Endothelial cell (in vitro differentiated cells): ENCODE results near the gene FASN. TPM values are rescaled to one million over a fixed set of nuclear protein-coding genes. Genes with fewer than 3 reads are reported as not detected.

Source experiments
- DNase-seq: peaks from one replicate; pipeline ENCODE4 v3.0.0; 2021; ENCODE audit warnings: low spot score
- H3K27ac Mint-ChIP-seq: one replicate; pipeline ENCODE4 v1.8.0; 2021; ENCODE audit warnings: mixed read lengths, inconsistent platforms; ENCODE audit not compliant: unreplicated experiment
- H3K27me3 Mint-ChIP-seq: one replicate; pipeline ENCODE4 v1.8.0; 2021; ENCODE audit warnings: mild to moderate bottlenecking, moderate library complexity, mixed read lengths, inconsistent platforms; ENCODE audit not compliant: unreplicated experiment
- H3K36me3 Mint-ChIP-seq: one replicate; pipeline ENCODE4 v1.8.0; 2021; ENCODE audit warnings: mild to moderate bottlenecking, low read depth, mixed read lengths, inconsistent platforms; ENCODE audit not compliant: unreplicated experiment
- H3K4me1 Mint-ChIP-seq: one replicate; pipeline ENCODE4 v1.8.0; 2021; ENCODE audit warnings: mild to moderate bottlenecking, mixed read lengths, inconsistent platforms; ENCODE audit not compliant: unreplicated experiment
- H3K4me3 Mint-ChIP-seq: one replicate; pipeline ENCODE4 v1.8.0; 2021; ENCODE audit warnings: mild to moderate bottlenecking, mixed read lengths, inconsistent platforms; ENCODE audit not compliant: unreplicated experiment
- H3K9me3 Mint-ChIP-seq: one replicate; pipeline ENCODE4 v1.8.0; 2021; ENCODE audit warnings: mixed read lengths, inconsistent platforms; ENCODE audit not compliant: unreplicated experiment
- CTCF ChIP-seq: fragments of 200-600 bp; sonication (generic); IDR thresholded peaks from one replicate; pipeline ENCODE4 v1.5.0; 2021; ENCODE audit warnings: antibody characterized with exemption; ENCODE audit not compliant: unreplicated experiment
- total RNA-seq: library from RNA; stranded (reverse); fragmentation: NEBNext Ultra II Directional; extraction: Animal tissue kit (Norgen Biotek cat#: 25700); gene quantifications from one replicate; pipeline ENCODE4 v1.2.1, GENCODE V29; 2021; ENCODE audit not compliant: unreplicated experiment

Gene FASN
- total RNA-seq, 1 donor from 2014 or later = 400 TPM

- H3K27ac Mint-ChIP-seq = no peak overlapping the region
- H3K36me3 Mint-ChIP-seq = no peaks in the 10 kb centered on the region
- no peaks in the 10 kb centered on the region for H3K4me1 Mint-ChIP-seq
- TF ChIP-seq CTCF = no peak
- no peaks in the 10 kb centered on the region for H3K27me3 Mint-ChIP-seq
- no peaks in the 10 kb centered on the region for H3K9me3 Mint-ChIP-seq
- H3K4me3 Mint-ChIP-seq = no peak overlapping the region
- DNase-seq = no peak
Measured at GRCh38 chr17:82086941-82087906, 10.8 kb downstream of the FASN start.

- Mint-ChIP-seq H3K27me3 (no peaks in the 10 kb centered on the region), H3K9me3 (no peaks in the 10 kb centered on the region), H3K27ac (no peak overlapping the region), H3K36me3 (no peaks in the 10 kb centered on the region), H3K4me3 (no peak overlapping the region), H3K4me1 (no peaks in the 10 kb centered on the region)
- TF ChIP-seq CTCF = no peak
- DNase-seq = no peak
Measured at GRCh38 chr17:82085931-82086764, 11.9 kb downstream of the FASN start.

- Mint-ChIP-seq H3K9me3 (no peaks in the 10 kb centered on the region), H3K4me3 (no peak overlapping the region), H3K36me3 (no peaks in the 10 kb centered on the region), H3K4me1 (no peaks in the 10 kb centered on the region), H3K27me3 (peaks cover 2% of the 10 kb centered on the region), H3K27ac (no peak overlapping the region)
- TF ChIP-seq CTCF = no peak
- DNase-seq = no peak
Measured at GRCh38 chr17:82085031-82085861, 12.8 kb downstream of the FASN start.

GRCh38 chr17:82084373-82085030, 13.5 kb downstream of the FASN start:
- Mint-ChIP-seq H3K36me3 (peaks cover 4% of the 10 kb centered on the region), H3K27me3 (peaks cover 2% of the 10 kb centered on the region)
- no peak for TF ChIP-seq CTCF

More at GRCh38 chr17:82084373-82085030, 13.5 kb downstream of the FASN start:
- Mint-ChIP-seq H3K4me3 (no peak overlapping the region), H3K9me3 (no peaks in the 10 kb centered on the region), H3K27ac (no peak overlapping the region), H3K4me1 (no peaks in the 10 kb centered on the region)
- DNase-seq = no peak
